GM18867 (cell line): Measurements from ENCODE around the gene PPM1M.

Experiments used
- ATAC-seq: cut with Tn5 transposase; IDR thresholded peaks from one replicate; pipeline ENCODE4 v1.9.1; 2021; ENCODE audit warnings: mild to moderate bottlenecking, moderate library complexity; ENCODE audit not compliant: unreplicated experiment

Gene PPM1M

GRCh38 chr3:52216585-52217408 lies 28.8 kb upstream of the PPM1M start:
- ATAC-seq: no peak

GRCh38 chr3:52217409-52217805 lies 28.2 kb upstream of the PPM1M start:
- no peak for ATAC-seq

- no peak for ATAC-seq
These were observed 27.5 kb upstream of the PPM1M start for GRCh38 chr3:52218026-52218425.

GRCh38 chr3:52218454-52218853 lies 27.1 kb upstream of the PPM1M start:
- ATAC-seq: no peak

GRCh38 chr3:52218937-52219650 lies 26.5 kb upstream of the PPM1M start:
- ATAC-seq: no peak

GRCh38 chr3:52220380-52221026 lies 25.1 kb upstream of the PPM1M start:
- ATAC-seq: peak; percentile 47

- no peak for ATAC-seq
These were observed 24.4 kb upstream of the PPM1M start for GRCh38 chr3:52221141-52221562.

GRCh38 chr3:52221563-52222318 lies 23.8 kb upstream of the PPM1M start:
- no peak for ATAC-seq

- no peak for ATAC-seq
These were observed 23.0 kb upstream of the PPM1M start for GRCh38 chr3:52222319-52223221.

GRCh38 chr3:52223449-52224408 lies 21.8 kb upstream of the PPM1M start:
- no peak for ATAC-seq

- ATAC-seq: peak; percentile 73
These were observed 19.9 kb upstream of the PPM1M start, which contains the start of gene TLR9 for GRCh38 chr3:52225452-52226228. TLR9 (minus strand) TSS chr3:52225645; CDS start chr3:52225529, 116 bp downstream.

GRCh38 chr3:52226229-52226817 lies 19.2 kb upstream of the PPM1M start:
- ATAC-seq: no peak

- no peak for ATAC-seq
These were observed 18.4 kb upstream of the PPM1M start for GRCh38 chr3:52227117-52227516.

- ATAC-seq: no peak
These were observed 17.8 kb upstream of the PPM1M start for GRCh38 chr3:52227766-52228165.

- ATAC-seq: no peak
These were observed 17.3 kb upstream of the PPM1M start for GRCh38 chr3:52228266-52228665.

GRCh38 chr3:52228751-52229291 lies 16.7 kb upstream of the PPM1M start:
- no peak for ATAC-seq

- no peak for ATAC-seq
These were observed 15.9 kb upstream of the PPM1M start for GRCh38 chr3:52229656-52230055.
